ENCODE measurements around the gene NUDT3. TPM values are rescaled to one million over a fixed set of nuclear protein-coding genes. Genes with fewer than 3 reads are reported as not detected.

Gene NUDT3
- total and polyA plus RNA-seq, 9 of the 15 experiments (the other 6 are each of a cell fraction or from before 2014, with no cell fraction given): 5.4 to 81.2 (median 56.4) TPM

DNA sequence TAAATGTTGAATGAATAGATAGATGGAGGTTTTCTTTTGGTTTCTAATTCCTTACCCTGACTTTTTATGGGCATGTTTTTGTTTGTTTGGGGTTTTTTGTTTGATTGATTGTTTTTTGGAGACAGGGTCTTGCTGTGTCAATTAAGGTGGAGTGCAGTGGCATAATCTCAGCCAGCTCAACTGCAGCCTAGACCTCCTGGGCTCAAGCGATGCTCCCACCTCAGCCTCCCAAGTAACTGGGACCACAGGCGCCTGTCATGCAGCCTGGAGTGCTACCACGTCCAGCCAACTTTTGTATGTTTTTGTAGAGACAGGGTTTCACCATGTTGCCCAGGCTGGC is 1.5 kb upstream of the NUDT3 start:
- no peak for ATAC-seq
- H3K4me3 ChIP-seq: no peak overlapping the region
- in situ Hi-C loops (cut with MboI) (no loop called here), intact Hi-C loops (cut with micrococcal nuclease) (loop anchor here (2.0 to 10.0 kb wide), 2 partner anchors 119 to 145 kb away; partner anchors contain the start of gene SMIM29)
- H2AFZ ChIP-seq (ENCODE audit: low read depth, low read length): no peak overlapping the region
- H3K27ac ChIP-seq (ENCODE audit: extremely low read depth, low read depth, low read length): no peak overlapping the region
- H3K9ac ChIP-seq (ENCODE audit: insufficient read depth in 1 of 2, low read depth in 2 of 2, low read length in 2 of 2): peak overlapping the region in 1 of 2 experiments; percentile 43; a peak in 1 of 4 replicates
- no peaks in the 10 kb centered on the region; the same call in 1 of the 2 replicates for H3K9me3 ChIP-seq (replicated peaks; ENCODE audit: control insufficient read depth, insufficient read depth, low read depth, low read length)
- no peak for FAIRE-seq
- no peaks in the 10 kb centered on the region for H3K27me3 ChIP-seq (ENCODE audit: control insufficient read depth in 2 of 2, insufficient read depth in 2 of 2, low read length in 2 of 2)
- ChIA-PET CTCF (ENCODE audit: low intra/inter-chr PET ratio) (interaction anchor here (3.1 kb wide), 1 partner anchor 144 kb away, joined by 15 read pairs; the partner anchor contains the start of gene SMIM29), POLR2A (interaction anchor here (3.2 kb wide), 1 partner anchor 21 kb away, joined by 15 read pairs; no protein-coding TSS in a partner anchor)
- no peaks in the 10 kb centered on the region for H3K9me1 ChIP-seq (ENCODE audit: control insufficient read depth, insufficient read depth, low read length)
- peaks cover 11 to 19% of the 10 kb centered on the region in 2 experiments; a peak in 4 of 5 replicates for H3K4me1 ChIP-seq (replicated peaks in 1 of 2; ENCODE audit: control insufficient read depth in 2 of 2, insufficient read depth in 2 of 2, low read length in 2 of 2)
- no peak overlapping the region for H3K4me2 ChIP-seq (ENCODE audit: insufficient read depth, low read length)
- BruUV-seq (replicated peaks): no TSS peak
- DNase-seq (ENCODE audit: extremely low read depth in 1 of 4, low spot score in 3 of 4): no peak
- H3K79me2 ChIP-seq (ENCODE audit: control insufficient read depth, insufficient read depth, low read length): peaks cover 41% of the 10 kb centered on the region
- 83% methylated on average over 3 of the region's 3 CpGs for WGBS (ENCODE audit: insufficient coverage, low coverage, missing lambda C conversion rate)
- TF ChIP-seq NONO (IDR thresholded peaks at IDR 0.05; ENCODE audit: low read depth in 2 of 2, low read length in 1 of 2): no peak
- TF ChIP-seq PKNOX1 (IDR thresholded peaks at IDR 0.05): peak; percentile 21; the same call in 1 of the 2 replicates
- H3K36me3 ChIP-seq (ENCODE audit: control insufficient read depth, insufficient read depth, low read length): peaks cover 3% of the 10 kb centered on the region; the same call in 1 of the 3 replicates
- no peaks in the 10 kb centered on the region for H4K20me1 ChIP-seq (replicated peaks; ENCODE audit: control insufficient read depth, insufficient read depth, low read length)
